Measurements from ENCODE around the gene ASAP2. TPM values are rescaled to one million over a fixed set of nuclear protein-coding genes. Genes with fewer than 3 reads are reported as not detected.

The ASAP2 gene
- total RNA-seq, 2 experiments from 2014 or later = 0.08 to 0.23 TPM

DNA sequence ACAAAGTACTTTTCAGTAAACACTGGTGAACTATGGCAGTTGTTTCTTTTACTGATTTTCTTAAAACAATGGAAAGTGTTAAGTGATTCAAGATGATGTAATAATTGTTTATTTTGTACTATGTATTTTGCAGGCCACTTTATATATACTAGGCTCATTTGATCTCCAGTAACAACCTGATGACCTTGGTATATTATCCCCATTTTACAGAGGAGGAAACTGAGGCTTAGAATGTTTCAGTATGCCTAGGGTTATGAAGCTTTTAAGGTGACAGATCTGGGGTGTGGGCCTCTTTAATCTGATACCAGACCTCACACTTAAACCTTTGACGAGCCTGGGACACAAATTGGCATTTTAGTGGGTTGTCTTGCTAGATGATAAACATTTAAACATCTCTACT lies 153.5 kb downstream of the ASAP2 start:
- ChIA-PET POLR2A (no interaction called here), CTCF (interaction anchor here (0.6 to 1.8 kb wide), 2 partner anchors 11 to 26 kb away, joined by 4 to 5 read pairs; no protein-coding TSS in a partner anchor)

DNA sequence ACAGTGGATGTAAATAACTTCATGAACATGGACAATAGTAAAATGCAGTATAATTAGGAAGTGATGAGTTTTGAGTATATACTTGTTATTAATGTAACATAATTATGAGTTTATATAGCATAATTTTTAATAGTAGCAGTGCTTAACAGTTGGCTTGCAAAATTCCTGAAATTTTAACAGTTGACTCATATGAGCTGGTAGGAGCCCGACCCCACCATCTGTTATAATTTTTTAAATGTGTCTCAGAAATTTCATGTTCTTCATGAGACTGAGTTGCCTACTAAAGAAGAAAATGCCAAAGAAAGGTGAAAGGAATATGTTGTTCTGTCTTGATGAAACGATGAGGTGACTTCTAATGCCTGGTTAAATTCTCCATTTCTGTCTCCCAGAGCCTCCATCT lies 154.1 kb downstream of the ASAP2 start:
- POLR2A ChIA-PET = no interaction called here
- CTCF ChIA-PET = interaction anchor here (0.6 to 1.8 kb wide), 2 partner anchors 12 to 27 kb away, joined by 4 to 5 read pairs; no protein-coding TSS in a partner anchor

DNA sequence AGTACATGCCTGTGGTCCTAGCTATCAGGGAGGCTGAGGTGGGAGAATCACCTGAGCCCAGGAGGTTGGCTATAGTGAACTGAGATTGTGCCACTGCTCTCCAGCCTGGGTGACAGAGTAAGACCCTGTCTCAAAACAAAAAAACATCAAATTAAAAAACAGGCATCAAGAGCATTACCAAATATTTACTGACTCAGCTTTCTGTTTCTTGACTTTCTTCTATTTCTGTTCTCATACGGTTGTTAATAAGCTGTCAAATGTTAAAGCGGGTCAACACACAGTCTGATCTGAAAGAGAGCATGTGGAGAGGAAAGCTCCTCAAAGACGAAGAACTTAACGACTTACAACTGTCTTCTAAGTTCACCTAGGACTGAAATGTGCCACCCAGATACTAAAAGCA lies 157.8 kb downstream of the ASAP2 start:
- ChIA-PET POLR2A (no interaction called here), CTCF (no interaction called here)

DNA sequence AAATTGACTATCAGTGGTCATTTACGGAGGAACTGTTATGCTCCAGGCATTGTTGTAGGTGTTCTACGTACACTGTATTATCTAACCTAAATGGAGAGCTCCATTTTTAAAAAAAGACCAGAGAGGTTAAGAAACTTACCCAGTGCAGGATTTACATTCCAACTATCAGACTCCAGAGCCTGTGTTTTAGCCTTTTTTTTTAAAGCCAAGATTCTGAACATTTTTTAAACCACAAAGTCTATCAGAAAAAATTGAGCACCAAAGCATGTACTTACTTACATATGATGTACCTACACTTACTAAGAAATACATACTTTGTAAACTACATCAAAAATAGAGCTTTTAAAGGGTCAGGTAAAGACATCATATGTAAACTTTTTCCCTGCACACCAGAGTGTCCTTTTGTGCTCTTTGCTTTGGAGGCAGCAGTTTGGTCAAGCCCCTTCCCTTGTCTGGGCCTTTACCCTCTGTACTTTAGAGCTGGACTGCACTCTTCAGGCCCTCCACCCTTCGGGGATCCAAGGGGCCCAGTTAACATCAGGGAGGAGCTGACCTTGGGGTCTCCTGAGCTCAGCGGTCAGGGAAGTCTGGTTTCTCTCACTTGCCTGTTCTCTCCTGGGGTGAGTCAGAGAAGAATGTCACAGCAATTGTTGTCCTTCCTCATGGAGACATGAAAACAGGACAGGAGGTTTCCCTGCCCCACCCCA lies 158.3 kb downstream of the ASAP2 start:
- ChIA-PET POLR2A (no interaction called here), CTCF (no interaction called here)

DNA sequence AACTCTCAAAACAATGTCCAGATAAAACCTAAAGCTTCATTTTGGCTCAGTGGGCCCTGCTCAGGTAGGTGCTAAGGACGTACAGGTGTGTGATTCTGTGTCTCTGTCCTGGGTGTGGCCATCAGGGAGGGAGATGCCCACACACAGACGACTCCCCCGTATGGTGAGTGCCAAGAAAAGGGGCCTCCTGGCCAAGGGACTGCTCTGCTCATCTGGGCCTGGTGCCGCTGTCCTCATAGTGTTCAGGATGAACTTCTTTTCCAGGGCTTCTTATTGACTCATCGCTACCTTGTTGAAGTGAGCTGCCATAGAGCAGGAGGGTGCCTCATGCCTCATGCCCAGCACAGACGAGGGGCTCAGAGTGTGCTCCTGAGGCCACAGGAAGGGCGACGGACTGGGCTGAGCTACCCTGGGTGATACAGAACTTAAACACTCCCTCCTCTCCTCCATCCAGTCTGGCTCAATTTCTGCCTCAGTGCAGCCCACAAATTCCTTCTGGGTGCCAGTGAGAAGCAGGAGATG lies 158.9 kb downstream of the ASAP2 start:
- CTCF ChIA-PET = no interaction called here

DNA sequence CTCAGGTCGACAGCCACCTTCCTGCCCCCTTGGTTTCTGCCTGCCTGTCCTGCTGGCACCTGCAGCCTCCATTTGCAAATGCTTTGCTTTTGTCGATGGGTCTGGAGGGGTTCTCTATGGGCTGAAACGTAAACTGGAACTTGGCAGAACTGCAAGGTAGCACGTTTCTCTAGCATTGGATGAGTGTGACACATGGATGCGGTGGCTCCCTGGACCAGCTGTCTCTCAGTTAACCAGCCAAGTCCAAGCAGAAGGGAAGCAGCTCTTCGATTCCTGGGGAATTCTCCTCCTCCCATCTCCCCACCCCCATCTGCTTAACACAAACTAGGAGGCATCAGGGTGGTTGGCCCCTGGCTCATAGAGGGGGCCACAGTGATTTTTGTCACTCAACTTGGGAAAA lies 159.4 kb downstream of the ASAP2 start:
- ChIA-PET CTCF (no interaction called here), POLR2A (no interaction called here)

More for the DNA sequence above, 158.9 kb downstream of the ASAP2 start:
- POLR2A ChIA-PET = no interaction called here

DNA sequence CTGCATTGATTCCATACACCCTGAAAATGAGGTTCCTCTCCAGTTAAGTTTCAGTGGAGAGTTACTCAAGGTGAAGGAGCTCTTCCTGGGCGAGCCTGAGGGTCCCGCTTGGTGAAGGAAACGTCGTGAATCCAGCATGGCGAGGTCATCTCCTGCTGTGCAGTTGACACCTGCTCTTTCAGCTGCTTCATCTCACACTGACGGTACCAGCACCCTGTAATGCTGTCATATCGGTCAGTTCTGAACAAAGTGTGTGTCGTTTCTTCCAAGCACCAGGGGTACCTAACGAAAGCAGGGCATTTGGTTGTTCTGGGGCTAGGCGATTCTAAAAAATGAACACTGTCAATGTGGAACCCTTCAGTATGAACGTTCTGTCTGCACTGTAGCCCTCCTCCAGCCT lies 164.1 kb downstream of the ASAP2 start:
- CTCF ChIA-PET = interaction anchor here (1.5 to 3.9 kb wide), 2 partner anchors 163 to 228 kb away, joined by 5 to 22 read pairs; no protein-coding TSS in a partner anchor
- POLR2A ChIA-PET = interaction anchor here (0.5 kb wide), 1 partner anchor 231 kb away, joined by 5 read pairs; no protein-coding TSS in a partner anchor

DNA sequence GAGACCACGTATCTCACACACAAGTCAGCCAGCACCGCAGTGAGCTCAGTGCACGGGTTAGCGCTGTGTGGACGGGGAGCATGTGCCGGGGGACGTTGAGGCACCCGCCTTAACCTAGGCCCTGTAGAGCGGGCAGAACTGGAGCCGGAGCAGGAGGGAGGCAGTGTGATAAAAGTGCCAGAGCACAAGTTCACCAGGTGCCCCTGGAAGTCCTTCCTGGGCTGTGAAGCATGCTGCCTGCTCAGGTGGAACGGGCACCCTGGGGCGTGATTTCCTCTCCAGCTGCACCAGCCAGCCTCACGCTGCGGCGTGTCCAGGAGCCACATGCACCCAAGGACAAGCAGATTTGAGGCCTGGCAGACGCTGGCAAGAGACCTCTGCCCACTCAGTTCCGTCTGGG lies 166.4 kb downstream of the ASAP2 start:
- POLR2A ChIA-PET = no interaction called here

DNA sequence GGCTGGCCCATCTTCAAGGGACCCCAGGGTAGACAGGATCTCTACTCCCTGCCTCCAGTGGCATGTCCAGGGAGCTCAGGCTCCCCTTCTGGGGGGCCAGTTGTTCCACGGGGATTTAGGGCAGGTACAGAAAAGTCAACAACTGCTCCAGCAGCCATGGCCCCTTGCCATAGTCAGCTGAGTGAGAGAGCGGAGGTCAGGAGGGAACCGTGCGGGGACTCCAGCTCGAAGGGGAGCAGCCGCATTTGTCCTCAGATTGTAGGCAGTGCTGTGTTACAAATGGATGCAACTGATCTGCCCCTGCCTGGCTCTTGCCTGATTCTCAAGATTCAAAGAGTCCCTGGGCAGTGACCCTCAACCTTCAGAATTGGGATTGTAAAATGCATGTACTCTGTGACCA lies 166.9 kb downstream of the ASAP2 start:
- ChIA-PET CTCF (interaction anchor here (1.0 kb wide), 1 partner anchor 81 kb away, joined by 3 read pairs; no protein-coding TSS in a partner anchor), POLR2A (no interaction called here)

More for the DNA sequence above, 166.4 kb downstream of the ASAP2 start:
- CTCF ChIA-PET = interaction anchor here (1.0 kb wide), 1 partner anchor 81 kb away, joined by 3 read pairs; no protein-coding TSS in a partner anchor

DNA sequence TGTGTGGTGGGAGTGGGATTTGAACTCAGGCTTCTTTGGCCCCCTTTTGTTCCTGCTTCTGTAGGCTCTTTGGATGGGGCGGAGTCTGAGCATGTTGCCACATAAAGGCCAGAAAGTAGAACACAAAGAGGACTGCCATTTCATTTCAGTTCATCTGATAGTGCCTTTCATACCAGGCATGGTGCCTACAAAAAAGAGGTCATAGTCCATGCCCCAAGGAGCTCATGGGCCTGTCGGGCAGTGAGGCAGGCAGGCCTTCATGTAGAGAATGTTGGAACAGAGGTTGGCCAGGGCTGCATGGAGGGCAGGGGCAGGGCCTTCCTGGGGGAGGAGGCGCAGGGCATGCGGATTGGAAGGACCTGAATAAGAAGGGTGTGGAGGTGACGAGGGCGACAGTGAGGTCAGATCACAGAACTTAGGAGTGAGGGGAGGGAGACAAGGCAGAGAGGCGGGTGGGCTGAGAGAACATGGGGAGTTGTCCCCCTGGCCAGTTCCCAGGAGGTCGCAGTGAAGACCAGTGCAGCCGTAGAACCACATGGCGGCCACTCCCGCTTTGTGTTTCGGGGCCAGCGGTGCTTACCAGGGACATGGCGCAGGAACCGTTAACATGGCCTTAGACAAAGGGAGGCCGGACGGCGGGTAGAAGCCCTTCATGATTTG lies 167.6 kb downstream of the ASAP2 start:
- POLR2A ChIA-PET = no interaction called here
- CTCF ChIA-PET = no interaction called here

DNA sequence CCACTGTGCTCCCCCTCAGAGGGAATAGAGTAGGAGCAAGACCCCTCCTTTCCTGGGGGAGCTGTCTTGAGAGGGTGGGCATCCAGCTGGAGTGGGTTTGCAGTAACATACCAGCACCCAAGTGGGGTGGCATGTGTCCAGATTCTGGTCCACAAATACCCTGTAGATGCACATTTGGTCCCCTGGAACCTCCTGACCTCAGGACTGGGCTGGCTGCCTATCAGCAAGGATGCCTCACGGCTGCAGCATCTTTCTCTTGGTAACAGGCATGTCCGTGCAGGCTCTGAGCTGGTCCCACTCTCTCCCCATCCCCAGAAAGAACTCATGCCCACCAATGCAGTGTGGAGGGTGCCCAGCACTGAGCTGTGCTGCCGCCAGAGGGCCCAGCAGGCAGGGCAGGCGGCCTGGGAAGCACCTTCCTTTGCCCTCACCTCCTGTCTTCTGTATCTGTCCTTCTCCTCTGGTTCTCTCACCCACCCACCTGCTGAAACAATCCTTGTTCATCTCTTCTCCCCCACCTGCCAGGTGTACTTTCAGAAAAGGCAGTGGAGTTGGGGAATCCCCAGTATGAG lies 169.3 kb downstream of the ASAP2 start:
- POLR2A ChIA-PET = no interaction called here
- CTCF ChIA-PET = interaction anchor here (1.0 kb wide), 1 partner anchor 10 kb away, joined by 3 read pairs; no protein-coding TSS in a partner anchor

DNA sequence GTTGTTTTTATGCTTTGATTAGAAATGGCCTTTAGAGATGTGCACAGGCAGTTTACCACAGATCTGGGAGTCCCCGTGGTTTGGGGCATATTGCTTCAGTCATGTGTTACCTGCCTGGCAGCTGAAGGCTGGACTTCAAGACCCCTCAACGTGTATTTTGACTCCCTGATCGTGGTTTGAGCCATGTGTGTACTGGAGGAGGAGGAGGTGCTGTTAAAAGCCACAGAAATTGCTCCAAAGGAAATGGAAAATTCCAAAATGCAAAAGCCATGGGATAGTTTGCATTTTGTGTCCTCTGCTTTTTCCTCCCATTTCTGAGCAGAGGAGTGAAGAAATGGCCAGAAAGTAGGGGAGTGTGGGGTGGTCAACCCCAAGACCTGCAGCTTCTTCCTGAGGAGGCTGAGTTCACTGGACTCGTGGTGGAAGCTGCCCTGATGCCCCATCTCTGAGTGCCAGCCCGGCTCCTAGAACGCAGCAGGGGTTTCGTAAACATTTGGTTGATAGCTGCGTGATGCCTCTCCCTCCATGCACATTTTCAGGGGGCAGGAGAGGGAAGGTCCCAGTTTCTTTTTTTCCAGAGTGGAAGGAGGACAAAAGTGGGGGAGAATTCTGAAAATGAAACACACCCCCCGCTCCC lies 171.0 kb downstream of the ASAP2 start:
- CTCF ChIA-PET = no interaction called here
- POLR2A ChIA-PET = no interaction called here

DNA sequence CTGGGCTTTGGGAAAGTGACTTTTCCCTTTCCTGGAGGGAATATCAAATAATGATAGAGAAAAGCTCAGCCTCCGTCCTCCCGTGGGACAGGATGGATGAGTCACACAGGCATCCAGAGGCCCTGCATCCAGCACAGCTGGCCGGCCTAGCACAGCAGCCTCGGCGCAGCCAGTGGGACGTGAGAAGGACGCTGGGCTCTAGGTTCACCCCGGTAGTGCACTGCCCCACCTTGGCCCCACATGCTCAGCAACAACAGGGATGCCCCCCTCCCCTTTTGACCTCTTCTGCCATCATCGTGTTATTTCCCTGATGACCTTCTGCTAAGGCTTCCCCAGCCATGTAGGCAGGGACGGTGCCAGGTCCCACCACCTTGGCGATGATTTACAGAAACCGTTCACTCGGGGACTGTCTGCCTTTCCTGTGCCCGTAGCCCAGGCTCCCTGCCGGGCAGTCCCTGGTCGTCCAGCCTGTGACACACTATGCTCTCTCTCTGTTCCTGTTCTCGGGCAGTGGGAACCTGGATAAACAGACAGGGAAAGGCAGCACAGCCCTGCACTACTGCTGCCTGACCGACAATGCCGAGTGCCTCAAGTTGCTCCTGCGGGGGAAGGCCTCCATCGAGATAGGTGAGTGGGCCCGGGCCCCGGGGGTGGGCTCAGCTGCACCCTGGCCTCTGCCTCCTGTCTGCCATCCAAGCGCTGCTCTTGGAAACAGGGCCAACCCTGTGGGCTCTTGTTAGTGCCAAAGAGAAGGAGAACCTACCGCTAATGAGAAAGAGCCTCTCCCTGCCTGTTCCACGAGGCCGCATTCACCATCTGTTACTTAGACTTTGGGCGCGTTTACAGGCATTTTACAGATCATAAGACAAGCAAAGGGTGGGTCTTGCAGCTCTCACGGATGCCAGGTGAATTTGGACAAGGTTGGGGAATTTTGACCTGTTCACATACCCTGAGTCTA lies 172.1 kb downstream of the ASAP2 start:
- CTCF ChIA-PET = no interaction called here
- POLR2A ChIA-PET = no interaction called here

DNA sequence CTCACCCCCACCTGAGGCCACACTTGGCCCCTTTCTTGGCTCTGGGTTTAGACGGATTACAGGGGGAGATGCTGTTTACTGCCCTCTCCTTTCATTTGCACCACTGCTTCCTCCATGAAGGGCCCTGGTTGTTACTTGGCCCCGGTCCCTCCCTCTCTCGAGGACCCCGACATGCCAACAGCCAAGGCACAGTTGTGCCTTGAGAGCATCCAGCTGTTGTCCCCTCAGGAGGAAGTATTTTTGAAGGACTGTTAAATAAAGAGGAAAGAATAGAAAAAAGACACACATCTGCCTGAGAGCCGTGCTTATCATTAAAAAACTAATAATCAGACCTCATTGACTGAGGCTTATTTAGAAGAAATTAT lies 172.8 kb downstream of the ASAP2 start:
- ChIA-PET CTCF (no interaction called here), POLR2A (no interaction called here)

DNA sequence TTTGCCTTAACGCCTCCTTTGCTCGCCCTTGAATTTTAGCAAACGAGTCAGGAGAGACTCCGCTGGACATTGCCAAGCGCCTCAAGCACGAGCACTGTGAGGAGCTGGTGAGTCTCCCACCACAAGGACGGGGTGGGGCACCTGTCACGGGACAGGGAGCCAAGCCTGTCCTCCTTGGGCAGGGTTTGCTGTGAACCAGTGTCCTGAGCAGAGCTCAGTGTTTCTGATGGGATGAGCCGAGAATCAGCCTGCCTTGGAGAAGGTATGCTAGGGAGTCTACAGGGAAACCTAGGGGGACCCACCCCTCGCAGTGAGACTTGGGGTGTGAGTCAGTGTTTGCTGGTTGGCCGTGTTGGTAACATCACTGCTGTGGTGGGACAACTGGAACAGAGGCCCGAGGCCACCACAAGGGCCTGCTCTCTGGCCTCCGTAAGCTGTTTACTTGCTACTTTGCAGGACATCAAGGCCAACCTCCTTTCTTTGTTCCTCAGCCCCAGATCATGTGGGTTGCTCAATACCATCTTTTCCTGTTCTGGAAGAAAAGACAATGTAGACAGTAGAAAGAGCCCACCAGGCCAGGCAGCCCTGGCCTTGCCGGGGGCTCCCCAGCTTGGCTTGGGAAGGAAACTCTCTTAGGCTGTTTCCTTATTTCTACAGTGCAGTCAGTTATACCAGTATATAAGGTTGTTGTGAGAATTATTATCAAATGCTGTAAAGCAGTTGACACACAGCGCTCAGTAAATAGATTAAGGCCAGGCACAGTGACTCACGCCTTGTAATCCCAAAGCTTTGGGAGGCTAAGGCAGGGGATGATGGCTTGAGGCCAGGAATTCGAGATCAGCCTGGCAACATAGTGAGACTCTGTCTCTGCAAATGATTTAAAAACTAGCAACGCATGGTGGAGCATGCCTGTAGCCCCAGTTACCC lies 174.4 kb downstream of the ASAP2 start:
- POLR2A ChIA-PET = no interaction called here
- CTCF ChIA-PET = interaction anchor here (0.5 kb wide), 1 partner anchor 11 kb away, joined by 3 read pairs; no protein-coding TSS in a partner anchor

DNA sequence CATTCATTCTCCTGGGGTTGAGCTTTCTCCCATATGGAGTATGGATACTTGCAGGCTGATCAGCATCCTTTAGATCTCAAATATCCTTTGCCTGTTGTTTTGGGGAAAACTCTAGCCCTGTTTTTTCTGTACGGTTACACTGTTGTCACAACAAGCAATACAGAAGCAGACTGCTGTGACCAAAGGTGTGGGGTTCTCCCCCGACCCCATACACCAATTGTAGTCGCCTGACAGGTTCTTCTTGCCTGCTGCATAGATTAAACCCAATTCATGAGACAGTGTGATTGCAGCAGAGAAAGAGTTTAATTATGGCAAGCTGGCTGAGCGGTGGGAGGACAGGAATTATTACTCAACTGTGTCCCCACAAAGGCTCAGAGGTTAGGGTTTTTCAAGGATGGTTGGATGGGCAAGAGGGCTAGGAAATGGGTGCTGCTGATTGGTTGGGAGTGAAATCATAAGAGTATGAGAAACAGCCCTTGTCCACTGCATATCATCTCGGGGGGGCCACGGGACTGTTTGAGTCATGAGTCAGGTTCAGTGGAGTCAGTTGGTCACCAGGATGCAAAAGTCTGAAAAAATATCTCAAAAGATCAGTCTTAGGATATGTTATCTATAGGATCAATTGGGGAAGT lies 176.1 kb downstream of the ASAP2 start:
- ChIA-PET POLR2A (interaction anchor here (0.6 kb wide), 1 partner anchor 32 kb away, joined by 3 read pairs; no protein-coding TSS in a partner anchor), CTCF (no interaction called here)

DNA sequence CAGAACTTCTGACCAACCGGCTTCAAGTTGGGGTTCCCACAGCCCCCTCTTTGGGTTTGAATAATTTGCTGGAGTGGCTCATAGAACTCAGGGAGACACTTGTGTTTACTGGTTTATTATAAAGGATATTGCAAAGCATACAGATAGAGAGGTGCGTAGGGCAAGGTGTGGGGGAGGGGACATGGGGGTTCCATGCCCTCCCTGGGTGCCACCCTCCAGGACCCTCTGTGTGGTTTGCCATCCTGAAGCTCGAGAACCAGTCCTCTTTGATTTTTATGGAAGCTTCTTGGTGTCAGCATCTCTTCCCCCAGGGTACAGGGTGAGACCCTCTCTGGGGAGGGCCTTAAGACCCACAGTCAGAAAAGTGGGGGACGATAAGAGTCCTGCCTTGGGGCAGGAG lies 177.9 kb downstream of the ASAP2 start:
- ChIA-PET POLR2A (no interaction called here), CTCF (no interaction called here)

DNA sequence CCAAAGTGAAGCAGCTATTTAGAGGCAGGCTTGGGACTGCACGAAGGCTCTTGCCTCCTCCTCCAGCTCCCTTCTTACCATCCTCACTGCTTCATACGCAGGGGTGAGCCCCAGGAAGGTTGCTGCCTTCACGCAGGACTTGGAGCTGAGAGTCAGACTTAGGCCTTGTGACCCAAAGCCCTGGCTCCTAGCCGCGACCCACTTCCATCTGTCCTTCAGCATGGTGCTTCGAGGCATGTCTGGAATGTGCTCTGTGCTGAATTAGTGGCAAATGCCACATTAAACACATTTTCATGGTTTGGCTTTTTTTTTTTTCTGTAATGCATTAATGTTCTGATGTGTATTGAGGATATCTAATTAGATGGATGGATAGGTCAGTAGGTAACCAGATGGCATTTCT lies 179.2 kb downstream of the ASAP2 start:
- ChIA-PET CTCF (interaction anchor here (1.4 kb wide), 1 partner anchor 10 kb away, joined by 3 read pairs; no protein-coding TSS in a partner anchor), POLR2A (no interaction called here)

Measured in activated CD8-positive, alpha-beta memory T cell treated with anti-CD3 and anti-CD28 coated beads for 36 hours (primary cell).